HG03196 (cell line): ENCODE results near the gene DNTTIP2.
A peak's percentile ranks its signal among the peaks of the same experiment; 100 is the strongest.
"Not testable (repeated sequence)": the region's sequence is repeated elsewhere in the genome, so short reads cannot be mapped to it uniquely, and the experiment has no call there.

Experiments used
- ATAC-seq: cut with Tn5 transposase; IDR thresholded peaks from one replicate; pipeline ENCODE4 v1.9.1; 2021; ENCODE audit not compliant: unreplicated experiment

The DNTTIP2 gene, protein sequence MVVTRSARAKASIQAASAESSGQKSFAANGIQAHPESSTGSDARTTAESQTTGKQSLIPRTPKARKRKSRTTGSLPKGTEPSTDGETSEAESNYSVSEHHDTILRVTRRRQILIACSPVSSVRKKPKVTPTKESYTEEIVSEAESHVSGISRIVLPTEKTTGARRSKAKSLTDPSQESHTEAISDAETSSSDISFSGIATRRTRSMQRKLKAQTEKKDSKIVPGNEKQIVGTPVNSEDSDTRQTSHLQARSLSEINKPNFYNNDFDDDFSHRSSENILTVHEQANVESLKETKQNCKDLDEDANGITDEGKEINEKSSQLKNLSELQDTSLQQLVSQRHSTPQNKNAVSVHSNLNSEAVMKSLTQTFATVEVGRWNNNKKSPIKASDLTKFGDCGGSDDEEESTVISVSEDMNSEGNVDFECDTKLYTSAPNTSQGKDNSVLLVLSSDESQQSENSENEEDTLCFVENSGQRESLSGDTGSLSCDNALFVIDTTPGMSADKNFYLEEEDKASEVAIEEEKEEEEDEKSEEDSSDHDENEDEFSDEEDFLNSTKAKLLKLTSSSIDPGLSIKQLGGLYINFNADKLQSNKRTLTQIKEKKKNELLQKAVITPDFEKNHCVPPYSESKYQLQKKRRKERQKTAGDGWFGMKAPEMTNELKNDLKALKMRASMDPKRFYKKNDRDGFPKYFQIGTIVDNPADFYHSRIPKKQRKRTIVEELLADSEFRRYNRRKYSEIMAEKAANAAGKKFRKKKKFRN

DNA sequence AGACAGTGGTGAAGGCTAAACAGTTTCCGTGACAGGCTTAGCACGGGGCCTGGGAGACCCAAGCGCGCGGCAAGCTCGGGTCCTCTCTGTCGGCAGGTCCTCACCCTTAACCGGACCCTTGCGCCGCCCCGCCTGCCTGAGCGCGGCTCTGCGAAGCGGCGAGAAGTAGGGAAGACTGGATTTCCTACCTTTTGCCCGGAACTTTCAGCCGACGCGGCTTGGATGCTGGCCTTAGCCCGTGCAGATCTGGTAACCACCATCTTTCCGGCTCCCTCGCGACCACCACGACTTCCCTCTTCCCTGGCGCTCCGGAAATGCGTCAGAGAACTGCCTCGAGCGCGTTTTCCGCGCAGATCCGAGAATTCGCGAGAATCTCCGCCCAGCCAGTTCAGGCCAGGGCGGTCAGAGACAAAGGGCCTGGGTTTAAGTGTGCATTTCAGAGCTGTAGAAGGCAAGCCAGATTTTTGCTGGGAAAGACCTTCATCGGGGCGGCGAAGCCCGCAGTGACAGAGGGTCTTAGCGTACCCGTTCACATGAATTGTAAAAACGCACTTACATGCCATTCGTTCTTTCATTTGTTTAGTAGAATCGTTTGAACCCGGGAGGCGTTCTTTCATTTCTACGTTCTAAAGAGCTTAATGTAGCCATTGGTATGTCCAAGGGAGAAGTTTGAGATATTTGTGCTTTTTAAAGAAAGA, at the start of gene DNTTIP2:
TSS of gene DNTTIP2 (minus strand) at position 318 of the 698 bp plus-strand sequence. CDS start at position 260, 58 bp downstream.
- peak; percentile 90 for ATAC-seq

DNA sequence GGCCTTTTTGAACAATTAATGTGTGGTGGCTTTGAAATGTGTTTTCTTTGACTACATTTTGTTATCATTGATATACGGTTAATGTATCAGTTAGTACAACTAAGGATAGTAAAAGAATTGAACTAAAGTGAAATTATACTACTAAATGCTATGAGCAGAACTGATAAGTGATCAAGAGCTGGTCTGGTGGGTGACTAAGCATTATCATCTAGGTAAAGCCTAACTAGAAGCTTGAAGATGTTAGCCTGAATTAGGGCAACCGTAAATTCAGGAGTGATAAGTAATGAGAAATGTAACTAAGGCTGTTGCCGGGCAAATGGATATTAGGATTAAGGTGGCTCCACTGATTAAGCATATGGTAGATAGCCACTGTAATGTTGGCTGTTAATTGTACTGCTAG, 46.2 kb upstream of the DNTTIP2 start:
- no peak for ATAC-seq

DNA sequence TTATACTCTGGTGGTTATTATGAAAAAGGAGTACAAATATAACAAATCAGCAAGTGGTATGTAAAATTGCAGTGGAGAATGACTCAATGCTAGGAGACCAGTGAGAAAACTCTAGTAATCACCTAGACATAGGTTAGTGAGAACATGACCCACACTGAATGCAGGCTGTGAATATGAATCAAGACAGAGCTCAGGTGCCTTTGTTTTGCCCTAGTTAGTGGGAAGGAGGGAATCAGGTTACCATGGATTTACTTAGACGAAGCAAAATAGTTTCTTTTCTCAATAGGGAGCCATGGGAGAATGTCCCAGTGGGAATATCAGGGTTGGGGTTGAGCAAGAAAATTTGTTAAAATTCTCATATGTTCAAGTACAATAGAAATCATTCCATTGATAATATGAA, 40.8 kb upstream of the DNTTIP2 start:
- no peak for ATAC-seq

DNA sequence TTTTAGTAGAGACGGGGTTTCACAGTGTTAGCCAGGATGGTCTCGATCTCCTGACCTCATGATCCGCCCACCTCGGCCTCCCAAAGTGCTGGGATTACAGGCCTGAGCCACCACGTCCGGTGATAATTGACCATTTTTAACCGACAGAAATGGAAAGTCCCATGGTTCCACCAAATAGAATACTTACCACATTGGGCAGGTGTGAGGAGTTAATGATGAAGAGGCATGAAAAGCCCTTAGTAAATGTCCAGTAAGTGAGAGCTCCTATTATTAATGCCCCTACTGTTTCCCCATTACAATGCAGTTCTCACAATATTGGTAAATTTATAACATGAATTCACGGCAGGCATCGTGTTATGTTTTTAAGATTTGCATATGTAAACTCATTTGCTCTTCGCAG, 38.3 kb upstream of the DNTTIP2 start:
- ATAC-seq = no peak

DNA sequence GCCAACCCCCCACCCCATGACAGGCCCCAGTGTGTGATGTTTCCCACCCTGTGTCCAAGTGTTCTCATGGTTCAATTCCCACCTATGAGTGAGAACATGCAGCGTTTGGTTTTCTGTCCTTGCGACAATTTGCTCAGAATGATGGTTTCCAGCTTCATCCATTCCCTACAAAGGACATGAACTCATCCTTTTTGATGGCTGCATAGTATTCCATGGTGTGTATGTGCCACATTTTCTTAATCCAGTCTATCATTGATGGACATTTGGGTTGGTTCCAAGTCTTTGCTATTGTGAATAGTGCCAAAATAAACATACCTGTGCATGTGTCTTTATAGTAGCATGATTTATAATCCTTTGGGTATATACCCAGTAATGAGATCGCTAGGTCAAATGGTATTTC, 31.9 kb upstream of the DNTTIP2 start:
- ATAC-seq = not testable (repeated sequence)

DNA sequence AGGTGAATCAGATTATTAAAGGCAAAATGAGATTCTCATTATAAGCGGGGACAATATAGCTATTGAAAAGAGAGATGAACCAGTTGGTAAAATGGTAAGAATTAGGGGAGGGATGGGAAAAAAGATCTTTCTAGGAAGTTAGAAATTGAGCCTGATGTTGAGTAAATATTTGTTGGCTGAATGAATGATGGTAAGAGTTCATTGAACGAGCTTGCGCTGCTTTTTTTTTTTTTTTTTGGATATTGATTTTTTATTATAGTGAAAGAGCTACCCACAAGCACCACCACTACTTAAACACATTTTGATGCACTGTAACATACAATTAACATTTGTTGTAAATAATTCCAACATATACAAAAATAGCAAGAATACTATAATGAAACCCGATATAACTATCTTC, 31.3 kb upstream of the DNTTIP2 start:
- no peak for ATAC-seq

DNA sequence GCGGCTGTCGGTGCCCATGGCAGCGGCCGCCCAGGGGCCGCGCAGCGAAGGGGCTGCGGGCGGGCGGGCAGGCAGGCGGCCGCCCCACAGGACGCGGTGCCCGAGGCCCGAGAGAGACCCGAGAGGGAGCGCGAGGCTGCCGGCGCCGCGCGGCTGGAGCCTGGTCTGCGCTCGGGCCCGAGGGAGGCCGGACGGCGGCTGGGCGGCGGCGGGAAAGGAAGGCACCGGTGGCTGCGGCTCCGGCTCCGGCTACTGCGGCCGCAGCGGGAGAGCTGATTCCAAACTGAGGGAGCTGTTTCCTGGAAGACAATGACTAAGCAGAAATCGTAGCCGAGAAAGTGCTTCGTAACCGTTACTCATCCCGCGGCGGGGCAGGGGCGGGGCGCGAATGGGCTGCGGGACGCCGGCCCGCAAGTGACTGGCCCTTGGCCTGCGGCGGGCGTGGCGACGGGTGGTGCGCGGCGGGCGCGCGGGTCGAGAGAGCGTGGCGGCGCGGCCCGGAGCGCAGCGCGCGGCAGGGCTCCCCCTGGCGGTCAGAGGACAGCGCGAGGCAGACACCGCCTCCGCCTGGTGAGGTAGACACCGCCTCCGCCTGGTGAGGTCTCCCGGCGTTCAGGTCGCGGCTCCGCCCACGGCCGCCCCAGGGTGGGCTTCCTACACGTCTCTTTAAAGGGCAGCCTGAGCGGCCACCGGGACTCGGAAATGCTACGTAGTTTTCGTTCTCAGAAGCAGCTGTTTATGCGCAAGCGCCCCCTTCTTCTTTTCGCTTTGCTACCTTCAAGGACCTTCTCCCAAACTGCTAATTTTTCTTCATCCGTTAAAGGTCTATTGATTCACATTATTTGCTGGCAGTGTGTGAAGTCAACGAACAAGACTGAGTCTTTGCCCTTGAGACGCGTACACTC, 30.4 kb upstream of the DNTTIP2 start, which contains the start of gene GCLM:
TSS of gene GCLM (minus strand) at position 285 of the 905 bp plus-strand sequence. CDS start at position 18, 267 bp downstream.
- ATAC-seq = peak; percentile 97

DNA sequence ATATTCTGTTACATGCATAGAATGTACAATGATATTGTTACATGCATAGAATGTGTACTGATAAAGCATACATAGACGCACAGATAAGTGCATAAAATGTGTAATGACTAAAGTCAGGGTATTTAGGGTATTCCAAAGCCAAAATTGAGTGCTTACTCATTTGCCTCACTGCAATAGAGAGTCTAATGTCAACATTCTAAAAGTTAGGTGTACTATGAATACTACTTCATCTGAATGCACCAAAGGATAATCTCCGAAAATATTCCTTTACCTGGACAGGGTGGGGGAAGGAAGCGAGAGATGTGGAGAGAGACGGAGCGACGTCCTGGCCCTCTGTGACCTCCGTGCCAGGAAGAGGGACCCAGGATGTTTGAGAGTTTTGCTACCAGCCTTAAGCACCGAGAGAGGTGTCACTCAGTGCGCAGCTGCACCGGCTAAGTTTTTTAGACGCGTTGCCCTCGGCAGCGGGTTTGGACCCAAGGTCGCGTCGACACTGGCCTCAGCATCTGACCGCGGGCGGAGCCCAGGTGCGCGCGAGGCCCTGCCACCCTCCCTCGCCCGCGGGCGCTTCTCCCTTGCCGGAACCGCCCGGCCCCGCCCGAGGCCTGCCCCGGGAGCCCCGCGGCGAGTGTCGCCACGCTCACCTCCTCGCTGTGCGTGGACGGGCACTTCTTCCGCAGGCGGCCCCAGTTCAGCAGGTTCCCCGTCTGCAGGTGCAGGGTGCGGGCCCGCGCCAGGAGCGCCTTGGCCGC, 29.6 kb upstream of the DNTTIP2 start:
- peak; percentile 42 for ATAC-seq

DNA sequence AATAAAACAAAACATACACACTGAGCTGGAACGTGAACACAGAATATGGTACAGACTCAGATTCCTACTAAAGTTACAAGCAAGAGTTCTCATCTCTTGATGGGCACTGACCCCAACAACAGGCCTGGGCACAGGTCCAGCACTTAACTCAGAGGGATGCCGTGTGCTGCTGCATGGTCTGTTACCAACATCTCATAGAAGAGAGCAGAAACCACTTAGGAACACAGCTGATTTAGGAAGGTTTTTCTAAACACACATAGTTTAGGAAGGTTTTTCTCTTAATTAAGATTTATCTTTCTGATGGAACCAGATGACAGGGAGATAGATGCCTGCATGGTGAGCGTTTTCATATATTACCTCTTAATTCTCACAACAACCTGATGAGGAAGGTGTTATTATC, 28.7 kb upstream of the DNTTIP2 start:
- ATAC-seq = no peak

DNA sequence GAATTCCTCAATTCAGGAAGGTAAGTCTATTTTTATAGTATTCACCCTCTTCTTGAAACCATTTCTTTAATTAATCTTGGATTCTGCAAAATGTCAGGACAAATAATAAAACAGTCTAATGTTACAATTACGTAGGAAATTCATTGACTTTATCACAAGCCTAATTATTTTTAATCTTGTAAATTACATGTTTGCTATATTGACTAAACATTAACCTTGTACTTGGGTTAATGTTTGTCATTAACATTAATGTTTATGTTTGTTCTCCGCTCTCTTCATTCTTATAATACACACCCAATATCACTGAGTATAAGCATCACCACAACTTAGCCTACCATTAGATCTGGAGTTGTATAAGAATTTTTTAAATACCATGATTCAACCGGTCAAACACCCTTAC, 27.5 kb upstream of the DNTTIP2 start:
- ATAC-seq = no peak

DNA sequence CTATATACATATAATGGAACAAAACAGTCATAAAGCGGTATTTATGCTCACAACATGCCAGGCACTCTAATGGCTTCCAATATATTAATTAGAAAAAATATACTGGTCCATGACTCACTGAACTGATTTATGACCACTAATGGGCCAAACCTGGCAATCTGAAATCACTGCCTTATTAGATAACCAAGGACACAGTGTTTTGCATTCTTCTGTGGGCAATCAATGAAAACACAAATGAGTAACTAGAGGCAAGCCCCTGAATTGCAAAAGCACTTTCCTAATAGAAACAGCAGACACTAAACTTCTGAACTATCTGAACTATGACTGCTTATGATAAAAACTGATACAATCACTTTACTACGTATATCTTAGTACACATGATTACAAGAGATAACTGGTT, 26.7 kb upstream of the DNTTIP2 start:
- ATAC-seq = no peak

DNA sequence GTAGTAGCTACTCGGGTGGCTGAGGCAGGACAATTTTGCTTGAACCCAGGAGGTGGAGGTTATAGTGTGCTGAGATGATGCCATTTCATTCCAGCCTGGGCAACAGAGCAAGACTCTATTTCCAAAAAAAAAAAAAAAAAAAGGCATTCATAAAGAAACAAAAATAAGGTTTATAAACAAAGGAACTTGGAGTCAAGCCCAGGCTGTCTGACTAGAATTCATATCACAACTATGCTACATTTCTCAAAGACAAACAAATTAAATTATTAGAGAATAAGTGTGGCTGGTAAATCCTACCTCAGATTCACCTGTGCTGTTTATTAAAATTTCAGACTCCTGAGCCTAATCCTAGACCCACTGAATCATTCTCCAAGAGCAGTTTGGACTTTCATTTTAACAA, 26.0 kb upstream of the DNTTIP2 start:
- no peak for ATAC-seq

DNA sequence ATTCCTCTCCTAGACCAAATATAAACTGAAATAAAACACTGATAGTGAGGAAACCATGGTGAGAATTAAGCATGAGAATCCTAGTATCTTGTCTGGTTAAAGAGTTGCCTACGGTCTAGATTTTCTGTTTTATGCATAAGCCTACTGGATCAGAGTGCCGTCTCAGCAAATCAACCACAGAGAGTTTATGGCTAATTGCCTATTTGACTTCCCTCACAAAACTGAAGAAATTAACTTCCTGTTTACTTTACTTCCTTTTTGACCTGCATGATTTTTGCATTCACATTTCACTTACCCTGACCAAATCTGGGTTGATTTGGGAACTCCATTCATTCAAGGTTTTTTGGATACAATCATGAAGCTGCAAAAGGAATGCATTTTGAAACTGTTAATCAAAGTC, 25.2 kb upstream of the DNTTIP2 start:
- ATAC-seq = no peak

DNA sequence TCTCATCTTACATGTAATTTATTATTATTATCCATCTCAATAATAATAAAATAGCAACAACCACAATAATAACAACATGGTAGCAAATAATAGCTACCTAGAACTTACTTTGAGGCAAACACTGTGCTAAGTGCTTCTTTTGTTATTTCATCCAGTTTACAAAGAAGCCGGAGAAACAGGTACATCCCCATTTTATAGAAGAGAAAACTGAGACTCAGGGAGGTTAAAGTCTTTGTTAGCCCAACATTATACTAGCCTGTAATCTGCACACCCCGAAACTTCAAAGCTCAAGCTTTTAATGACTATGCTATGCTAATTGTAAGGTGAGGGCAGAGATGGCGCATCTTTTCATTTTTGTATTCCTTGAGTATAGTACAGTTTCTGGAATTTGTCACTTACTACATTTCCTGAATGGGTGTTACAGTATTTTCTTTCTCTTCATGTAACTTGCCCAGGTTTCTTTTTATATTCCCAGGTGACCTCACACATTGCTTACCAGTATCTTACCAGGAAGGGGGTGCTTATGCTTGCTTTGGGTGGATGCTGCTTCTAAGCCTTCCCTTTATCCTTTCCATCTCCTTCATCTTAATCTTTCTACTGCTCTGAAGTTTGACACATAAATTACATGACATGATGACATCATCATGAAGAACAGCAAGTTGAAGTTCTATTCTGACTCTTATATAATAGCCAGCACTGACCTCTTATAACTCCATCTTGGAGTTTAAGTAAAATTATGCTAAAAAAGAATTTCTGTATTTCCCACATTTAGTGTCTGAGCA, 21.9 kb upstream of the DNTTIP2 start:
- ATAC-seq = no peak

DNA sequence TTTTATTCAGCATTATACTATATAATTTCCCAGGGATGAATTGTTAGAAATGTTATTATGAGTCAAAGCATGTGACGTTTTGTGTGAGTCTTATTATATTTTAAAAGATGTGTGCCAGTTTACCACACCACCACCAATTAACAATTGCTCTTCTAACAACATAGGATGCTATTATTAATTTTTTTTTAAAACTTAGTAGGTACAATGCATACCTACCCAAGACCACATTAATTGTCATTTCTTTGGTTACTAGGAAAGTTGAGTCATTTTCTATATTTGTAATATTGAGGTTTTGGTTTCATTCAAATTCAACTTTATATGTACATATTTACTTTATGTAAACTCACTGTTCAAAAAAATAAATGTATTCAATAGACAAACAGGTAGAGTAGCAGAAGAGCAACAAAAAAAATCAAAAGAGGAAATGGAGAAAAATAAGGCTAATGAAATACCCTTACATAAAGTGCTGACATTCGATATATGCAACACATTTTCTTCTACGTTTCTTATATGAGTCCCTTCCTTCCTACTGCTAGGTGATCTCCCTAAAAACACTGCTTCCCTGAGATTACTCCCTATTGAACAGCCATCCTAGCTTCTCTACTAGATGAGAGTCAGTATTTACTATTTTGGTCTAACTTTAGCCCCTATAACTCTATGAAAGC, 20.7 kb upstream of the DNTTIP2 start:
- no peak for ATAC-seq

DNA sequence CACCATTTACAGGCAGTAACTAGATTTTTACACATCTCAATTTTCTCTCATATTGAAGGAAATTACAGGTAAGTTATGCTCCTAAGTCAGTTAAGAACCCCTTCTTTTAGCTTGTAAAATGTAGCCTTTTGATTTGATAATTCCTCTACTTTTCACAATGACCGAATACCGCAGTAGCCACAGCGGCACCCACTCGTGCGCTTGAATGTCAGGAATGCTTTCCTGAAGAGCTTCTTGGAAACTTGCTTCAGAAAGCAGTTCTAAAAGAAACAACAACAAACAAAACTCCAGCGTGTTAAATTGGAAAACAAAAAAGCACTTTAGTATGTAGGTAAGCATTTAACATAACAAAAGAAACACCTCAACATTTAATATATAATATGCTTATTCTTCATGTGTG, 9.9 kb upstream of the DNTTIP2 start:
- no peak for ATAC-seq

DNA sequence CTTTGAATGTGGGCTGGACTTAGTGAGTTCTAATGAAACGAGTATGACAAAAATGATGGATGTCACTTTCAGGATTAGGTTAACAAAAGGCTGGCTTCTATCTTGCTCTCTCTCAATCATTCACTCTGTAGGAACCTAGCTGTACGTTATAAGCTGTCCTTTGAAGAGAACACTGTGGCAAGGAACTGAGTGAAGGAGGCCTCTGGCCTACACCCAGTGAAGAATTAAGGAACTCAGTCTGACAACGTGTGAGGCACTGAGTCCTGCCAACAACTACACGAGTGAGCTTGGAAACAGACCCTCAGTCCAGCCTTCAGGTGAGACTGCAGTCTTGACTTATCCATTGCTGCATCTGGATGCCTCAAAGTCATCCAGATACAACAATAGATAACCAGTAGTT, 3.3 kb upstream of the DNTTIP2 start:
- no peak for ATAC-seq

DNA sequence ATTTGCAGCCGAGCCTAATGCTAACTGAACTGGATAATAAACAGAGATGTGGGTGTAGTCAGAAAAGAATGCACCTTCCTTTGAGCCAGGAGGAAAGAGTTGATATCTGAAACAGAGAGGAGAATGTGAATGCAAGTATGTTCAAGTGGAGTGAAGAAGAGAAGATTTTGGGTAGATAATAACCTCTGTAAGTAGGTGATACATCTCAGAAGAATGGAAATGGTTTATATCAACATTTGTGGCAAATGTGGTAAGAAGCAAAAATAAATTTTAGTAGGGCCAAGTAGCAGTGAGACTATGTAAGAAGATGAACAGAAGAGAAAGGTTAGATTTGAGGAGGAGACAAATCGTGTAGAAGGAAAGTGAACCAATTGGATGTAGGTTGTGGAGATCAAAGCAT, 1.7 kb upstream of the DNTTIP2 start:
- ATAC-seq = no peak

DNA sequence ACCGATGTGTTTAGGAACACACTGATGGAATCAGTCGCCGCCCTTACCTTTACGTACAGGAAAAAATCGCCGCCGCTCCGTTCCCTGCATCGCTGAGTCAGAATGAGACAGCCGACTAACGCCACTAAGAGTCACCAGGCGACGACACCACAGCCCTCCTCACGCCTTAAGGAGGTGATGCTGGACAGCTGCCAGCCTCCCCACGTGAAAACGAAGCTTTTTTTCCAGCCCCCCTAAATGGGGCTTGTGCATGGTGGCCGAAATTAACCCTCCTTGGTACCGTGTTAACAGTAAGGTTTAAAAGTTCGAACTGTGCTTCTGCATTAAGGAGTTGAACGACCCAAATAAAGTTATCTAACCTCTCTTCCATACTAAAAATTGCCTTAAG, 511 bp downstream of the DNTTIP2 start:
- peak; percentile 64 for ATAC-seq
